ENCODE data around the gene LCAT. TPM values are rescaled to one million over a fixed set of nuclear protein-coding genes. Genes with fewer than 3 reads are reported as not detected.
"Not testable (repeated sequence)": the region's sequence is repeated elsewhere in the genome, so short reads cannot be mapped to it uniquely, and the experiment has no call there.

LCAT gene
- total and polyA plus RNA-seq, 8 donors: 10.1 to 20.7 (median 17.6) TPM

DNA sequence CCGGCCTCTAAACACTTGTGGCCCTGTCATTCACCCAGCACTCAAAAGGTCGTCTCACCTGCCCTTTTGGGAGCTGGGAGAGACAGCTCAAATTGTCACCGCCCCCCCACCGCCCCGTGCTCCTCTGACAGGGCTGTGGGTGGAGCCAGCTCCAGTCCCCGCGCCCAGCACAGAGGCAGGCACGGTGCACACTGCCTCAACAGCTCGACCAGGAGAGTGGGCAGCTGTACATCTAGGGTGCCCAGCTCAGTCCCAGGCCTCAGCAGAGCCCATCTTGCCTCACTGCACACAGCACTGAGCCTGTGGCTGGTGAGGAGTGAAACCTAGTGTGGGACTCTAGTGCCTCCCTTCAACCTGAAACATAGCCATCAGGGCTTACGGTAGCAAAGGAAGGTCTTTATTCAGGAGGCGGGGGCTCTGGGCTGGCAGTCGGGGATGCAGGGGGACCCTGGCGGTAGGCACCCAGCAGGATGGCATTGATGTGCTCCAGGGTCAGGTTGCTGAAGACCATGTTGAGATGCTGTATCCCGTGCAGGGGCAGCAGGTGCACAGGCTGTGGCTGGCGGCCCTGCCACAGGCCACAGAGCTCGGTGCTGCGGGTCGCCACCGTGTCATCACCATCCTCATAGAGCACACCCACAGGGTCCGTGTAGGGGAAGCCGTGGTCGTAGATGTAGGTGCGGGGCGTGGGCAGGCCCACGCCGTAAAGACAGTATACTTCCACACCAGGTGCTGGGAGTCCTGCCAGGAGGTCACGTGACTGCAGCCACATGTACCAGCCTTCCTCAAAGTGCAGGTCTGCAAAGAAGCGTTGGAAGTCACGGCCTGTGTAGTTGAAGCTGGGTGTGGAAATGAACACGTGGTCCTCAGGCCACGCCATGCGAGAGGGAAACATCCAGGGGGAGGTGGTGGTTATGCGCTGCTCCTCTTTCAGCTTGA is 4.1 kb downstream of the LCAT start:
- H3K27ac ChIP-seq: peak overlapping the region in 2 of 5 donors; percentile 25 to 26
- intact Hi-C loops (cut with DNase I; ENCODE audit: low total_unique reads): loop anchor here (10.0 kb wide), 1 partner anchor 115 kb away; no protein-coding TSS in a partner anchor
- H3K4me1 ChIP-seq: peaks cover 37 to 64% (median 63%) of the 10 kb centered on the region in 4 donors
- WGBS, 5 donors: 61 to 67% (median 63%) methylated on average over 14 to 33 of the region's 33 CpGs
- no peak overlapping the region for H3K4me3 ChIP-seq
- no peaks in the 10 kb centered on the region for H3K9me3 ChIP-seq
- H3K27me3 ChIP-seq: no peaks in the 10 kb centered on the region
- H3K36me3 ChIP-seq: peaks cover 3 to 47% (median 29%) of the 10 kb centered on the region in 4 donors
- peak in 1 of 3 donors; percentile 20 for TF ChIP-seq POLR2AphosphoS5 (IDR thresholded peaks at IDR 0.05)
- TF ChIP-seq, protein P1, sequence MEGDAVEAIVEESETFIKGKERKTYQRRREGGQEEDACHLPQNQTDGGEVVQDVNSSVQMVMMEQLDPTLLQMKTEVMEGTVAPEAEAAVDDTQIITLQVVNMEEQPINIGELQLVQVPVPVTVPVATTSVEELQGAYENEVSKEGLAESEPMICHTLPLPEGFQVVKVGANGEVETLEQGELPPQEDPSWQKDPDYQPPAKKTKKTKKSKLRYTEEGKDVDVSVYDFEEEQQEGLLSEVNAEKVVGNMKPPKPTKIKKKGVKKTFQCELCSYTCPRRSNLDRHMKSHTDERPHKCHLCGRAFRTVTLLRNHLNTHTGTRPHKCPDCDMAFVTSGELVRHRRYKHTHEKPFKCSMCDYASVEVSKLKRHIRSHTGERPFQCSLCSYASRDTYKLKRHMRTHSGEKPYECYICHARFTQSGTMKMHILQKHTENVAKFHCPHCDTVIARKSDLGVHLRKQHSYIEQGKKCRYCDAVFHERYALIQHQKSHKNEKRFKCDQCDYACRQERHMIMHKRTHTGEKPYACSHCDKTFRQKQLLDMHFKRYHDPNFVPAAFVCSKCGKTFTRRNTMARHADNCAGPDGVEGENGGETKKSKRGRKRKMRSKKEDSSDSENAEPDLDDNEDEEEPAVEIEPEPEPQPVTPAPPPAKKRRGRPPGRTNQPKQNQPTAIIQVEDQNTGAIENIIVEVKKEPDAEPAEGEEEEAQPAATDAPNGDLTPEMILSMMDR (IDR thresholded peaks at IDR 0.05): no peak
- peak in 1 of 2 donors; percentile 80 for DNase-seq

- peaks cover 27 to 54% (median 50%) of the 10 kb centered on the region in 4 donors for H3K4me1 ChIP-seq
- peaks cover 5 to 48% (median 32%) of the 10 kb centered on the region in 4 donors for H3K36me3 ChIP-seq
- not testable (repeated sequence) for DNase-seq, H3K27me3 ChIP-seq, H3K9me3 ChIP-seq, H3K4me3 ChIP-seq
- H3K27ac ChIP-seq: peak overlapping the region in 2 of 5 donors; percentile 97 to 99
- WGBS, 5 donors: 90 to 98% (median 93%) methylated on average over 5 of the region's 5 CpGs
- intact Hi-C loops (cut with DNase I; ENCODE audit: low total_unique reads): loop anchor here (10.0 kb wide), 1 partner anchor 113 kb away; no protein-coding TSS in a partner anchor
Measured at GRCh38 chr16:67937713-67938112, 6.2 kb downstream of the LCAT start.

DNA sequence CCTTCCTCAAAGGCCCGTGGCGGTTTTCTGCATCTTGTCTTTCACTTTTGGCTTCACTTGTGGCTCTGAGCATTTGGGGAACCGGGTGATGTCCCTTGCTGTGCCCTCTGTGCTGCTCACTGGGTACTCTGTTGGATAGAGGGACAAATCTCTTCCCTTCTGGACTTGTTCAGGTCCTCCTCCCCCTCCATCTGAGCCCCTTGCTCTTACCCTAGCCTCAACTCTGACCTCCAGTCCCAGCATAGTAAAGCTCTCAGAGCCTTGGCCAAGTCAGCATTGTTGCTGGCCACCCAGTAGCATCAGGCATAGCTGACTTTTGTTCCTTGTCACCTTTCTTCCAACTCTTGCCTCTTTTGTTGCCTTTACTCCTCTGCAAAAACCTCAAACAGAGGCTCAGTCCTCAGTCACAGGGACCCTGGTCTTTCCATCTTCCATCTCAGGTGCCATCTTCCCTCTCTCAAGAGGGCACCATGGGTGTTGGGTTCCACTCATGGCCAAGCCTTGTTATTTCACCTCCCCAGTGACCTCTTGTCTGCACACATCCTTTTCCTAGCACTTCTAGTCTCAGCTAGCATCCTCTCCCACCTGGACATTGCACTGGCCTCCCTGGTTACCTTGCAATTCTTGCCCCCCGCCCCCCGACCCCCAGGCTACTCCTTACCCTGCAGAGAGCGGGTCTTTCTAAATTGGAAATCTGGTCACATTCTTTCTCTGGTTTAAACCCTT is 6.9 kb downstream of the LCAT start:
- peaks cover 5 to 48% (median 30%) of the 10 kb centered on the region in 4 donors for H3K36me3 ChIP-seq

GRCh38 chr16:67936124-67936879 is 7.6 kb downstream of the LCAT start, which contains the start of gene PSMB10:
PSMB10 (minus strand) TSS chr16:67936850; CDS start chr16:67936749, 101 bp downstream.
- H3K9me3 ChIP-seq: no peaks in the 10 kb centered on the region
- peak within 1 kb of the TSS; percentile 75 to 89 (median 88) for H3K4me3 ChIP-seq
- H3K36me3 ChIP-seq: peaks cover 5 to 46% (median 33%) of the 10 kb centered on the region in 4 donors
- intact Hi-C loops (cut with DNase I; ENCODE audit: low total_unique reads): loop anchor here (10.0 kb wide), 1 partner anchor 112 kb away; no protein-coding TSS in a partner anchor
- H3K27ac ChIP-seq: peak within 1 kb of the TSS; percentile 81 to 99 (median 97)
- H3K4me1 ChIP-seq: peaks cover 27 to 41% (median 38%) of the 10 kb centered on the region in 4 donors
- H3K27me3 ChIP-seq: no peaks in the 10 kb centered on the region
- WGBS, 5 donors: 0 to 1% (median 1%) methylated on average over 33 to 54 of the region's 54 CpGs
- peak; percentile 41 to 90 for DNase-seq
- peak in 2 of 3 donors; percentile 82 to 83 for TF ChIP-seq POLR2AphosphoS5 (IDR thresholded peaks at IDR 0.05)
- peak in 1 of 4 donors; percentile 40 for TF ChIP-seq POLR2A (IDR thresholded peaks at IDR 0.05)
- TF ChIP-seq EP300 (IDR thresholded peaks at IDR 0.05): no peak

More for the DNA sequence above, 6.9 kb downstream of the LCAT start:
- TF ChIP-seq, protein P1 (IDR thresholded peaks at IDR 0.05): no peak
- TF ChIP-seq EP300 (IDR thresholded peaks at IDR 0.05): no peak
- no peak for TF ChIP-seq POLR2AphosphoS5 (IDR thresholded peaks at IDR 0.05)
- no peak for TF ChIP-seq POLR2A (IDR thresholded peaks at IDR 0.05)
- H3K27me3 ChIP-seq: no peaks in the 10 kb centered on the region
- peak overlapping the region; percentile 75 to 89 (median 88) for H3K4me3 ChIP-seq
- H3K4me1 ChIP-seq: peaks cover 27 to 49% (median 44%) of the 10 kb centered on the region in 4 donors
- 41 to 49% (median 44%) methylated on average over 6 of the region's 6 CpGs for WGBS, 5 donors
- DNase-seq: peak in 1 of 2 donors; percentile 78
- H3K9me3 ChIP-seq: no peaks in the 10 kb centered on the region
- intact Hi-C loops (cut with DNase I; ENCODE audit: low total_unique reads): loop anchor here (10.0 kb wide), 1 partner anchor 112 kb away; no protein-coding TSS in a partner anchor
- peak overlapping the region; percentile 81 to 99 (median 97) for H3K27ac ChIP-seq

Measured in stomach (tissue), 9 donors.